Measurements from ENCODE around the gene BIN2.

DNA sequence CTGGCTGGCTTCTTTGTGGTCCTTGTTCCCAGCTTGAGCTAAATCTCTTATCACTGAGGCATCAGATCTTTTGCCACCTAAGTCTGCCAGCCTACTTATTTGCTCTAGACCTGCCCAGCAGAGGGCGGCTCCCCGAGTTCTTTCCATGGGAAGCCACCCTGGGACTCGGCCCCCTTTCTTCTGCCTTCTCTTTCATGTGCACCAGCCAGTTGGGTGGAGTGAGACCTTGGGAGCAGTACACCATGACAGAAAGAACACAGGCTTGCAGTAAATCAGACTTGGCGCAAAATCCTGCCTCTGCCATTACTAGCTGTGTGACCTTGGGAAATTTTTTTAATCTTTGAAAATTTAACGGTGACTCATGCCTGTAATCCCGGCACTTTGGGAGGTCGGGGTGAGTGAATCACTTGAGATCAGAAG lies 61.2 kb downstream of the BIN2 start:
- TF ChIP-seq, protein P1, sequence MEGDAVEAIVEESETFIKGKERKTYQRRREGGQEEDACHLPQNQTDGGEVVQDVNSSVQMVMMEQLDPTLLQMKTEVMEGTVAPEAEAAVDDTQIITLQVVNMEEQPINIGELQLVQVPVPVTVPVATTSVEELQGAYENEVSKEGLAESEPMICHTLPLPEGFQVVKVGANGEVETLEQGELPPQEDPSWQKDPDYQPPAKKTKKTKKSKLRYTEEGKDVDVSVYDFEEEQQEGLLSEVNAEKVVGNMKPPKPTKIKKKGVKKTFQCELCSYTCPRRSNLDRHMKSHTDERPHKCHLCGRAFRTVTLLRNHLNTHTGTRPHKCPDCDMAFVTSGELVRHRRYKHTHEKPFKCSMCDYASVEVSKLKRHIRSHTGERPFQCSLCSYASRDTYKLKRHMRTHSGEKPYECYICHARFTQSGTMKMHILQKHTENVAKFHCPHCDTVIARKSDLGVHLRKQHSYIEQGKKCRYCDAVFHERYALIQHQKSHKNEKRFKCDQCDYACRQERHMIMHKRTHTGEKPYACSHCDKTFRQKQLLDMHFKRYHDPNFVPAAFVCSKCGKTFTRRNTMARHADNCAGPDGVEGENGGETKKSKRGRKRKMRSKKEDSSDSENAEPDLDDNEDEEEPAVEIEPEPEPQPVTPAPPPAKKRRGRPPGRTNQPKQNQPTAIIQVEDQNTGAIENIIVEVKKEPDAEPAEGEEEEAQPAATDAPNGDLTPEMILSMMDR (conservative IDR thresholded peaks at IDR 0.05 in 1 of 2, IDR thresholded peaks at IDR 0.05 in 1 of 2; ENCODE audit: low read depth in 1 of 2, low read length in 2 of 2): peak; percentile 23 to 57
- no peak for TF ChIP-seq EZH2 (IDR thresholded peaks at IDR 0.05; ENCODE audit: low read length, missing control alignments)
